ENCODE results near the gene TRAF7.
"Not testable (repeated sequence)": the region's sequence is repeated elsewhere in the genome, so short reads cannot be mapped to it uniquely, and the experiment has no call there.

DNA sequence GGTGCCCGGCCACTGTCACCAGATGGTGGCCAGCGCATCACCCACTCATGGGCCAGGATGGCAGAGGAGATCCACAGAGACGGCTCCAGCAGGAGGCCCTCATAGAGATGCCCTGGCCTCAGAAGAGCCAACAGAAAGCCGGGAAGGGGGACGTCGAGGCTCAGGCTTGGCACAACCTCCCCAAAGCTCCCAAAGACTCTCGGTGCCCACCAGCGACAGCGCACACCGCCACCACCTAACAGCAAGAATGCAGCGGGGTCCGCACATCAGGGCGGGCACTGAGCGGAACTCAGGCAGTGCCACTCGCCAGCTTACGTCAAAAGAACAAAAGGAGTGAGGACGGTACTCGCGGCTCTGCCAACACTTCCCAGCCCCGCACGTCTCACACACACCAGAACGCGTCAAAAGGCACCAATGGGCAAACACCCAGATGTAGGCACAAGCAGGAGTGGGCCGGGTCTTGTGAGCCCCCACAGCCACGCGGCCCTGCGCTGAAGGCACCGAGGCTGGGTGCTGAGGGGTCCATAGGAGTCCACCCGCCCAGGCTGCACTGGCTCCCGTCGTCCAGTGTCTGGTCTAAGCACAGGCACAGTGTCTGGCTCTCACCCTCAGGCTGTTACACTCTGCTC, 28.5 kb upstream of the TRAF7 start:
- TF ChIP-seq, protein P1, sequence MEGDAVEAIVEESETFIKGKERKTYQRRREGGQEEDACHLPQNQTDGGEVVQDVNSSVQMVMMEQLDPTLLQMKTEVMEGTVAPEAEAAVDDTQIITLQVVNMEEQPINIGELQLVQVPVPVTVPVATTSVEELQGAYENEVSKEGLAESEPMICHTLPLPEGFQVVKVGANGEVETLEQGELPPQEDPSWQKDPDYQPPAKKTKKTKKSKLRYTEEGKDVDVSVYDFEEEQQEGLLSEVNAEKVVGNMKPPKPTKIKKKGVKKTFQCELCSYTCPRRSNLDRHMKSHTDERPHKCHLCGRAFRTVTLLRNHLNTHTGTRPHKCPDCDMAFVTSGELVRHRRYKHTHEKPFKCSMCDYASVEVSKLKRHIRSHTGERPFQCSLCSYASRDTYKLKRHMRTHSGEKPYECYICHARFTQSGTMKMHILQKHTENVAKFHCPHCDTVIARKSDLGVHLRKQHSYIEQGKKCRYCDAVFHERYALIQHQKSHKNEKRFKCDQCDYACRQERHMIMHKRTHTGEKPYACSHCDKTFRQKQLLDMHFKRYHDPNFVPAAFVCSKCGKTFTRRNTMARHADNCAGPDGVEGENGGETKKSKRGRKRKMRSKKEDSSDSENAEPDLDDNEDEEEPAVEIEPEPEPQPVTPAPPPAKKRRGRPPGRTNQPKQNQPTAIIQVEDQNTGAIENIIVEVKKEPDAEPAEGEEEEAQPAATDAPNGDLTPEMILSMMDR (conservative IDR thresholded peaks at IDR 0.05; ENCODE audit: low read depth, low read length), result not testable (repeated sequence)
- TF ChIP-seq EZH2 (IDR thresholded peaks at IDR 0.05; ENCODE audit: low read length, unreplicated experiment), result not testable (repeated sequence)

Data from PC-3 (cell line).